Activated naive CD8-positive, alpha-beta T cell treated with anti-CD3 and anti-CD28 coated beads, Interleukin-2, amount 50 U/mL, for 24 hours (primary cell): ENCODE measurements around the gene AANAT.

ENCODE experiments used
- ATAC-seq: fragments of 150-1000 bp; cut with Tn5 transposase; one replicate; pipeline ENCODE4 v1.10.0; 2021
- DNase-seq: peaks from one replicate; pipeline ENCODE4 v3.0.0; 2021
- H3K27ac Mint-ChIP-seq: one replicate; pipeline ENCODE4 v1.8.0; 2021; ENCODE audit warnings: mild to moderate bottlenecking, mixed read lengths
- H3K27me3 Mint-ChIP-seq: one replicate; pipeline ENCODE4 v1.8.0; 2021; ENCODE audit warnings: mixed read lengths
- H3K36me3 Mint-ChIP-seq: one replicate; pipeline ENCODE4 v1.8.0; 2021; ENCODE audit warnings: low read depth, mixed read lengths
- H3K4me1 Mint-ChIP-seq: one replicate; pipeline ENCODE4 v1.8.0; 2021; ENCODE audit warnings: mixed read lengths
- H3K4me3 Mint-ChIP-seq: one replicate; pipeline ENCODE4 v1.8.0; 2021; ENCODE audit warnings: mild to moderate bottlenecking, moderate library complexity, mixed read lengths
- H3K9me3 Mint-ChIP-seq: one replicate; pipeline ENCODE4 v1.8.0; 2021; ENCODE audit warnings: mixed read lengths

Gene AANAT

DNA sequence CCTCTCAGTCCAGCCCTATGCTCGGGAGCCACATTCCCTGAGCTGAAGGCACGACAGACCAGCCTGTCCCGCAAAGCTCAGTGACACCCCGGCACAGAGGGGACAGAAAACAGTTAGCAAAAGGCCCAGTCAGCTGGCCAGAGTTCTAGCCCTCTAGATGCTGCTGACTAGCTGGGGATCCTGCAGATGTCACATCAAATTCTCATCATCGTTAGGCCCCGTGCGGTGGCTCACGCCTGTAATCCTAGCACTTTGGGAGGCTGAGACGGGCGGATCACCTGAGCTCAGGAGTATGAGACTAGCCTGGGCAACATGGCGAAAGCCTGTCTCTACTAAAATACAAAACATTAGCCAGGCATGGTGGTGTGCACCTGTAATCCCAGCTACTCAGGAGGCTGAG, 31.7 kb upstream of the AANAT start:
- peaks cover 20% of the 10 kb centered on the region for H3K4me1 Mint-ChIP-seq
- ATAC-seq: no peak
- H3K27me3 Mint-ChIP-seq: no peaks in the 10 kb centered on the region
- no peaks in the 10 kb centered on the region for H3K9me3 Mint-ChIP-seq
- no peak overlapping the region for H3K27ac Mint-ChIP-seq
- no peak overlapping the region for H3K4me3 Mint-ChIP-seq
- H3K36me3 Mint-ChIP-seq: peaks cover 3% of the 10 kb centered on the region
- no peak for DNase-seq

DNA sequence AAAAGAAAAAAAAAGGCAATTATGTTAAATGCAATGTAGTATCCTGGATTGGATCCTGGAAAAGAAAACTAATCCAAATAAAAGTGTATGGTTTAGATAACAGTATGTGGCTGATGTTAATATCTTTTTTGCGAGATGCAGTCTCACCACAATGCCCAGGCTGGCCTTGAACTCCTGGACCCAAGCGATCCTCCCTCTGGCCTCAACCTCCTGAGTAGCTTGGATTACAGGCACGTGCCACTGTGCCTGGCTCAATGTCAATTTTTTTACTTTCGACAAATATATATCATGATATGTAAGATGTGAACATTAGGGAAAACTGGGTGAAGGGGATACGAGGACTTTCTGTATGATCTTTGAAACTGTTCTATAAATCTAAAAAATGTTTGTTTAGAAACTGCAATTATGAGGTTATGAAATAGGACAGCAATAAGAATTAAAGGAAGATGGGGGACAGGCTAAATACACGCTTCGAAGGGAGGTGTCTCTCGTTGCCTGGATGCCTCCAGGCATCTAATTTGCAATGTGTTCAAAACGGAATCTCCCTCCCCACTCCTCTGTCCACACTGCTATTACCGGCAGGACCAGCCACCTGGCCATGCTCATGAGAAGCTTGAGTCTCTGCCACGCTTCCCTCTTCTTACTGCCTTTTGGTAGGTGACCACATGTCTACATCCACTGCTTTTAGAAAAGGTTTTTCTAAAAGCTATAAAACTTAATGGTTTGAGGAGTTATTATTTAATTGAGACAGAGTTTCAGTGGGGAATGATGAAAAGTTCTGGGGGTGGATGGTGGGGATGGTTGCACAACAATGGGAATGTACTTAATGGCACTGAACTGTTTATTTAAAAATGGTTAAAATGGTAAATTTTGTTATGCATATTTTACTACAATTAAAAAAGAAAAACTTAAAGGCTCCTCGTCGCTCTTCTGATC, 29.7 kb upstream of the AANAT start:
- Mint-ChIP-seq H3K9me3 (no peaks in the 10 kb centered on the region), H3K4me1 (peaks cover 19% of the 10 kb centered on the region), H3K27me3 (no peaks in the 10 kb centered on the region), H3K4me3 (no peak overlapping the region), H3K27ac (no peak overlapping the region), H3K36me3 (peaks cover 7% of the 10 kb centered on the region)
- DNase-seq (no peak), ATAC-seq (no peak)

DNA sequence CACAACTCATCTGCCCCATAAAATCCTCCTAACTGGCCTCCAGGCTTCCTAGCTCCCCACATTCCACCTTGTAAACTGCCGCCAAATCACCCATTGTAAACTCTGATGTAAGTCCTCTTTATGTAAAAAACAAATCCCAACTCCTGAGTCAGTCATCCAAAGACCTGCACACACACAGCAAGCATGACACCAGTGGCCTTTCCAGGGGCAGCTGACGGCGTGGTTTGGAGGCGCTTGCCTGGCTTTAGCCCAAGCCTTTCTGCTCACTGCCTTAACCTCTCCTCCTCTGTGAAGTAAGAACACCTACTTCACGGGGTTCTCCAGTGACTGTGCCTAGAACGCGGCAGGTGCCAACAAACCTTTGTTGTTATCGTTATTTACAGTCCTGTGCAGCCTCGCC, 28.5 kb upstream of the AANAT start:
- DNase-seq (no peak), ATAC-seq (no peak)
- Mint-ChIP-seq H3K4me3 (no peak overlapping the region), H3K27me3 (no peaks in the 10 kb centered on the region), H3K36me3 (peaks cover 9% of the 10 kb centered on the region), H3K4me1 (peaks cover 27% of the 10 kb centered on the region), H3K9me3 (no peaks in the 10 kb centered on the region), H3K27ac (no peak overlapping the region)

DNA sequence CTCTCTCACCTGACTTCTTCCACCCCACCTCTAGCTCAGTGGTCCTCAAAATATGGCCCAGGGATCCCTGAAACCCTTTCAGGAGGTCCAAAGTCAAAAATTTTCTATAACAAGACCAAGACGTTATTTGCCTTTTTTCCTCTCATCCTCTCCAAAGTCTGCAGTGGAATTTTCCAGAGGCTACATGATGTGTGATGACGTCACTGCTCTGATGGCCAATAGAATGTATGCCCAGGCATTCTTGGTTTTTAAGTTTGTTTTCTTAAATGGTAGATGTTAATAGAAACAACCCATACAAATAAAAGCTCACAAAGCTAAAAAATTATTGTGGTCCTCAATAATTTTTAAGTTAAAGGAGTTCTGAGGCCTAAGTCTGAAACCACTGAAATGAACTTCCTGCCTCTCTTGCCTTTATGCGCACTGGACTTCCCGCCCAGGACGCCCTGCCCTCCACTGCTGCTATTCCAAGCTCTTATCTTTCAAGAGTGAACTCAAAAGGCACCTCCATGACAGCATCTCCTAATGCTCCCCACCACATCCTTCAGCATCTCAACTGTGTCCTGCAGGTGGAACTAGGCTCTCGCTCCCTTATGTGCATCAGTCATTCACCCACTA, 28.0 kb upstream of the AANAT start:
- peaks cover 8% of the 10 kb centered on the region for H3K36me3 Mint-ChIP-seq
- H3K27ac Mint-ChIP-seq: no peak overlapping the region
- no peaks in the 10 kb centered on the region for H3K27me3 Mint-ChIP-seq
- peaks cover 32% of the 10 kb centered on the region for H3K4me1 Mint-ChIP-seq
- ATAC-seq: no peak
- DNase-seq: no peak
- H3K9me3 Mint-ChIP-seq: no peaks in the 10 kb centered on the region
- H3K4me3 Mint-ChIP-seq: no peak overlapping the region

DNA sequence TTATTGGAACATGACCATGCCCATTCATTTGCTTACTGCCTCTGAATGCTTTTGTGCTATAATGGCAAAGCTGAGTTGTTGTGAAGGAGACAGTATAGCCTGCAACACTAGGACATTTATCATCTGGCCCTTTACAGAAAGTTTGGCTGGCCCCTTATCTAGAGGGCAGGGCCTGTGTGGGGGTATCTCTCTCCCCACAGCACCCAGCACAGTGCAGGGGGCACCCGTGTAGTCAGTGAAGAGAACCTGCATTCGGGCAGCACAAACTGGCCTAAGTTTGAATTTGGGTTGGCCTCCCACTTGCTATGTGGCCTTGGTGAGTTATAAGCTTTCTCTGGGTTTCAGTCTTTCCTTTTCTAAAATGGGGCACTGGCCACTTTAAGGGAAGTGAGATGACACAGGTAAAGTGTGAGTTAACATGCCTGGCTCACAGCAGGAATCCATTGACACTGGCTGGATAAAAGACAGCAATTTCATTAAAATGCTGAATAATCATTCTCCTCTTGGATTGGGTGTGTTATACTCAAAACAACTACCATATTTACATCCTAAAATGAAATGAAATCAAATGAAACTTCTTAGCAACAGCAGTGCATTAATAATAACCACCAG, 26.5 kb upstream of the AANAT start:
- Mint-ChIP-seq H3K4me3 (no peak overlapping the region), H3K27ac (no peak overlapping the region), H3K27me3 (no peaks in the 10 kb centered on the region), H3K9me3 (no peaks in the 10 kb centered on the region), H3K36me3 (peaks cover 8% of the 10 kb centered on the region), H3K4me1 (peaks cover 46% of the 10 kb centered on the region)
- no peak for ATAC-seq
- DNase-seq: no peak

DNA sequence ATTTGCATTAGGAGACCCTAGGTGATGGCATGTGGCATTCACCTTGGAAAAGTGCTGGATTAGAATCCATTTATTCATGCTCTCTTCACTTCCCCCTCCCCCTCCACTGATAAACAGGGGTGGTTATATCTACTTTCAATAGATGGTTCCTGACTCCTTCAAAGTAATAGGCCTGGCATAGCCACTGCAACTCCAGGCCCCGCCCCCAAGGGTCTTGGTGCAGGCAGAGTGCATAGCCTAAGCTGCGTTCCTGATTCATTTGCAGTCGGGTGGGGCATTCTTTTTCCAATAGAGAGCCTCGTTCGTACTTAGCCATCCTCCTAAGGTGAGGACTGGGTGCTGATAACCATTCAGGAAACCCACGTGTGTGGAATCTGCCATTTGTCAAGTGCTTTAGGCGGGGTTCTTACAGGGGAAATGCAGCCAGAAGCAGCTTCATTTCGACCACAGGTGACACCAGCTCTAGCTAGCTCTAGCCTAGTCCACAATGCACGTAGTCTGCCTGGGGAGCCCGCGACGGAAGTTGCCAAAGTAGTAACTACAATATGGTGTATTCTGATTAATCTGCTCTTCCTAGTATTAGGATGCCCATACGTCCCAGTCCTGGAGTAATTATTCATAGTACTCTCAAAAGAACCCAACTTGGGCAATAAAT, 25.6 kb upstream of the AANAT start:
- Mint-ChIP-seq H3K4me3 (no peak overlapping the region), H3K9me3 (no peaks in the 10 kb centered on the region), H3K27me3 (no peaks in the 10 kb centered on the region), H3K27ac (no peak overlapping the region), H3K4me1 (peaks cover 53% of the 10 kb centered on the region), H3K36me3 (peaks cover 6% of the 10 kb centered on the region)
- no peak for DNase-seq
- ATAC-seq: no peak

DNA sequence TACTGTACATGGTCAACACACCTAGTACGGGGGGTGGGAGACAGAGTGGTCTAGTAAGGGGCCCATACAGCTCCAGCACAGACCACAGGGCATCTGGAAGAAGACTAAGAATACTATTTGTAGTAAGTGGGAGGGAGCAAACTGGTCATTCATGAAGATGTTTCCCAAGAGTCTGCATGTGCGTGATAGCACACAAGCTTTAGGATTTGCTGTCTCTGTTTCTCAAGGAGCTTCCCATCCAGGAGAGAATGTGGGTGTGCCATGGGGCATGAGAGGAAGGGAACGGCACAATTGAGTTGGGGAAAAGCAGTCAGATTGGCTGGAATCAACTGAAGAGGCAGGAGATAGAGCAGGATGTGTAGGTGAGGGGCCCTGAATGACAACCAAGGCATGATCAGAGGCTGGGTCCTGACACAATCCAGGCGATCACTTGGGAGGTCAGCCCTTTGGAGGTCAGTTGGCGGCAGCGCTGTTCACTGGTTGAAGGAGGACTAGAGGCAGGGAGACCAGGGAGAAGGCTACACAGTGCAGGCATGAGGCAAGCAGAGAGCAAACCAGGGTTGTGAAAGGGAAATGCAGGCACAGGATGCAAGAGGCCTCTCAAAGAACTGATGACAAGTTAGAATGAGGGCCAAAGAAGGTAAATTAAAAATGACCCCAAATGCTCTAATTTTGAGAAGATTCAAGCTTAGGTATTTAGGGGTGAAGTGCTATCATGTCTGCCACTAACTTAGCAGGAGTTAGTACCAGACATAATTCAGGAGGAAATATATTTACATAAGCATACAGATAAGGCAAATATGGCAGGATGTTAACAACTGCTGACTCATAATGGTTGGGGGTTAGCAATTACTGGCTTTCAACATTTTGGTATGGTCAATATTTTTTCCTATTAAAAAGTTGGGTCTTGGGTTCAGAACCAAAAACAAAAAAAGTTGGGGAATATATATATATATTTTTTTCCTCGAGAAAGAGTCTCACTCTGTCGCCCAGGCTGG, 24.8 kb upstream of the AANAT start:
- Mint-ChIP-seq H3K4me1 (peaks cover 62% of the 10 kb centered on the region), H3K4me3 (no peak overlapping the region), H3K27ac (peak overlapping the region; percentile 30), H3K27me3 (no peaks in the 10 kb centered on the region), H3K36me3 (peaks cover 6% of the 10 kb centered on the region), H3K9me3 (no peaks in the 10 kb centered on the region)
- ATAC-seq (no peak), DNase-seq (no peak)

DNA sequence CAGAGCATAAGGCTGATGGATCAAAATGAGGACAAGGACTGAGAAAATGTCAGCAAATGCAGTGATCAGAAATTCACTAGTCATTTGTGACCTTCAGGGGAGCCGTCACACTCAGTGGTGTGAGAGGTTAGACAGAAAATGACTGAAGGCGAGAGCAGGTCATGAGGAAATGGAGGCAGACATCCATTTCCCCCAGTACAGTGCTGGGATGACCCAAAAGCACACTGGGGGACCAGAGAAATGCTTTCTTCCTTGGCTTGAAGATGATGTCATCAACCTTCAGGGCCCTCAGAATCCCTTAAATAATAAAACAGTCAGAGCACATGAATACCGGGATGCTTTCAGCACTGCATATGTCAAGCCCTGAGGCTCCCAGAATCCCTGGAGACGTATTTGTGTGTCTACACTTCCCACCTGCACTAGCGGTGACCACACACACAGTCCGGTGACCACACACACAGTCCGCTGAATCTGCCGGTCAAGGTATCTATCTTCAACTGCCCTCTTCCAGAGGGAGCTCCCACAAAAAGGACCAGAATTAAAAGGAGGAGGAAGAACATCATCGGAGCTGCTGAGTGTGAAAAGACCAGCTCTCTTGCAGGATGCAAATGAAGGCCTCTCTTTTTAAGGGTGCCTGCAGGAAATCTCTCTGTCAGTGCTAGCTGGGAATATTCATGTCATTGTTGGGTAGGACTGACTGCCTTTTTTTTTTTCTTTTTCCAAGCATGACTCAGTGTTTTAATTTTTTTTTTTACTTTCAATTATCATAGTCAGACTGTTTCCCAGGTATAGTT, 22.7 kb upstream of the AANAT start:
- Mint-ChIP-seq H3K4me3 (no peak overlapping the region), H3K36me3 (peaks cover 6% of the 10 kb centered on the region), H3K9me3 (no peaks in the 10 kb centered on the region), H3K4me1 (peaks cover 76% of the 10 kb centered on the region), H3K27me3 (no peaks in the 10 kb centered on the region), H3K27ac (peak overlapping the region; percentile 14)
- ATAC-seq (peak; percentile 44), DNase-seq (no peak)

DNA sequence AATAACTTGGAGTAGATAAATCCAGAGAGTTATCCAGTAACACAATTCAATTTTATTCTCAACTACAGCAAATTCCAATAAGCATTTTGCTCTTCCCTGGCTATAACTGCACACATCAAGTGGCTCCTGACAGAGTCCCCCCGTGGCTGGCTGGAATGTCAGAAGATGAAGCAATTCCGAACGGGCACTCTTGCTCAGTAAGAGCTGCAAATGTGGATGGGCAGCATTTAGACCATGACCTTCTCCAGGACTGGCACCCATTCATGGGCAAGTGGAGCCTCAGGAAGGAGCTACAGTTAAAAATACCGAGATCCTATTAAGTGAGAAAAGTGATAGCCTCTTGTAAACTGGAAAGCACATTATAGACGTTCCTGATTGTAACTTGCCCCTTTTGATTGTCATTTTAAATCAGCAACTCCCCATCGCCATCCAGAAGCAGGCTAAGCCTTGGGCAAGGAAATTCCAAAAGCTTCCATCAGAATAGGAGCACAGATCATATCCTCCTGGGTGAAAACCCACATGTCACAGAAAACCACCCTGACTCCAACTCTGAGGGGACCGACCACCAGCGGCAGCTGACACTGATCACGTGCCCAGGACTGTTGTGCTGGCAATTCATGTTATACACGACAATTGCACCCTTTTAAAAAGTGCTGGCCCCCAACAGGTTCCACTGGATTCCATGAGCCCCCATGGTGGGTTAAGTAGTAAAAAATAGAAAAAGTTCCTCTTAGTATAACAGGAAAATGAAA, 21.5 kb upstream of the AANAT start:
- H3K4me1 Mint-ChIP-seq: peaks cover 83% of the 10 kb centered on the region
- H3K27me3 Mint-ChIP-seq: no peaks in the 10 kb centered on the region
- no peak overlapping the region for H3K4me3 Mint-ChIP-seq
- no peak overlapping the region for H3K27ac Mint-ChIP-seq
- H3K9me3 Mint-ChIP-seq: no peaks in the 10 kb centered on the region
- no peak for DNase-seq
- ATAC-seq: no peak
- peaks cover 6% of the 10 kb centered on the region for H3K36me3 Mint-ChIP-seq

DNA sequence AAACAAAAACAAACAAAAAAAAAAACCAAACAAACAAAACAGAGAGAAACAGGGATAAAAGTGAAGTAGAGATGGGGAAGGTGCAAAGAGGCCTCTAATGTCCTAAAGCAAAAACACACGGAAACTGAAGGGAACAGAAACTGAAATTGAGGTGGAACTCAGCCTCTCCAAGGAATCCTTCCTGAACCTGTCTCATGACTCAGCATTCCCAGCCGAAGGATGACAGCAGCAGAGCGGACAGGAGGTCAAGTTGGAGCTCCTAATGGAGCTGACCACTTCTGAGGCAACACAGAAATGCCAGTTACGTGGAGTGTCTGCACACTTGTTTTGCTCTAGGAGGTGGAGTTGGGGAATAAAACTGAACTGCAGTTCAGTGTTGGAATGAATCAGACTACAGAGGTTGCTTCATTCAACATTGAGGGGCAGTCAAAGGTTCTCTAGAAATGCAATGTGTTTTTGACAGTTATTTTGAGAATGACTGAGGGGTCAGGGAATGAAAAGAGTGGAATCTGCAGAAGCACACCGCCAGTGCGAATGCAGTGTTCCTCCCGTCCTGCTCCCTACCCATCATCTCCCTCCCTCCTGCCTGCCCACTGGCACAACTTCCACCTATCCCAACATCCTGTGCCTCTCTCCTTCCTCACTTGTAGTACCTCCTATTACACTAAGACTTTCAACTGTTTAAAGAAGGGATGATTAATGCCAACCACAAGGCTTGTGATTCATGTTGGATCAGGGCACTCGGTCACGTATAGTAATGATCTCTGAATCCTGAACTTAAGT, 20.8 kb upstream of the AANAT start:
- Mint-ChIP-seq H3K4me1 (peaks cover 89% of the 10 kb centered on the region), H3K4me3 (no peak overlapping the region), H3K27ac (peak overlapping the region; percentile 22), H3K27me3 (no peaks in the 10 kb centered on the region), H3K36me3 (peaks cover 11% of the 10 kb centered on the region), H3K9me3 (no peaks in the 10 kb centered on the region)
- DNase-seq (no peak), ATAC-seq (peak; percentile 72)

DNA sequence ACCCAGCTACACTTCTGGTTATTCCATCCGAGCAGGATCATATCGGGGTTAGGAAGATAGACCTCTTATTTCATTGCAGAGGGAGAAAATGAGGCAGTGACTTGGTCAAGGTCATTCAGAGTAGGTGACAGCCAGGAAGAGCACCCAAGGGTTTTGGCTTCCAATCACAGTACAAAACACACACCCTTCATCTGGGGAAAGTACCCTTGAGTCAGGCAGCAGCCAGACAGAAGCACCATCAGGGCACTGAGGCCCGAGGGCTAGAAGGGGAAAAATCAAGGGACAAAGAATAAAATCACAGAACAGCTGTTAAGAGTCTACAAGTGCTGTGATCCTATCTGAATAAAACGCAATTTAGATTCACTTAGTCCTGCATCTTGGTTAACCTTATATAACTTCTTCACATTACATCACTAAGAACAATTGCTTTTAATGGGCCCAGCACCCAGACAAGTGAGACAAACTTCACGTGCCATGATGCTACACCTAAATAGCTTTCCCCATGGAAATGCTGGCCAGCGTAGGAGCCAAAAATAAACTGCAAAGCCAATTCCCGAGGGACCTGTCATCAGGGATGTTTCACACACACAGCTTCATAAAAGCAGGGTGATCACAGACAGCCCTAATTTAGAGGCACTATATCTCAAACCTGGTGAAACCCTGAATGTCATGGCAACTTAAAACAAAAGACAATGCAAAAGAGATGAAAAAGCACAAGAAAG, 19.3 kb upstream of the AANAT start:
- peak; percentile 21 for DNase-seq
- peak; percentile 79 for ATAC-seq
- Mint-ChIP-seq H3K4me1 (peaks cover 81% of the 10 kb centered on the region), H3K9me3 (no peaks in the 10 kb centered on the region), H3K27ac (peak overlapping the region; percentile 32), H3K27me3 (no peaks in the 10 kb centered on the region), H3K36me3 (peaks cover 7% of the 10 kb centered on the region), H3K4me3 (no peak overlapping the region)
